K562 (cell line): ENCODE data around the gene PTPRB. TPM values are rescaled to one million over a fixed set of nuclear protein-coding genes. Genes with fewer than 3 reads are reported as not detected.

Experiments
- CHD1 ChIP-seq: fragments of 200-600 bp; sonication (generic); IDR thresholded peaks from one replicate; pipeline ENCODE4 v1.6.1; 2012; ENCODE audit warnings: mild to moderate bottlenecking, moderate library complexity, low read length, inconsistent platforms
- HDAC6 ChIP-seq: IDR thresholded peaks from 2 replicates; pipeline ENCODE4 v1.6.1; 2012; ENCODE audit warnings: low read depth, mild to moderate bottlenecking, control low read depth, inconsistent platforms, low read length, moderate library complexity
- HMG20A ChIP-seq: fragments of 450-650 bp; formaldehyde crosslinking; conservative IDR thresholded peaks from 2 replicates; pipeline ENCODE4 v1.4.0; 2020; ENCODE audit warnings: mild to moderate bottlenecking, mixed read lengths
- SMAD2 ChIP-seq: fragments of 150-350 bp; IDR thresholded peaks from 2 replicates; pipeline ENCODE4 v1.6.1; 2014; ENCODE audit warnings: low read depth, mild to moderate bottlenecking, low read length
- SOX6 ChIP-seq: fragments of 450-650 bp; IDR thresholded peaks from 2 replicates; pipeline ENCODE4 v1.6.1; 2014; ENCODE audit warnings: mild to moderate bottlenecking
- TEAD1 ChIP-seq, 2 experiments: fragments of 450-650 bp in 1 of 2; sonication (generic) in 1 of 2; formaldehyde crosslinking; IDR thresholded peaks; 2 replicates each; pipeline versions ENCODE4 v1.4.0 to v1.8.0; 2020 to 2022; ENCODE audit warnings: mild to moderate bottlenecking in 2 of 2, missing genetic modification reagents in 1 of 2
- TRIM25 ChIP-seq: fragments of 450-650 bp; IDR thresholded peaks from 2 replicates; pipeline ENCODE4 v1.7.0; 2016; ENCODE audit warnings: borderline replicate concordance
- ZNF830 ChIP-seq: fragments of 250-450 bp; sonication (Bioruptor Pico); IDR thresholded peaks from 2 replicates; pipeline ENCODE4 v1.5.0; 2021; ENCODE audit warnings: mild to moderate bottlenecking
- ZZZ3 ChIP-seq: fragments of 450-650 bp; IDR thresholded peaks from 2 replicates; pipeline ENCODE4 v1.6.1; 2016; ENCODE audit warnings: antibody characterized with exemption, mild to moderate bottlenecking, moderate library complexity
- polyA plus RNA-seq, 8 experiments: library from polyadenylated mRNA; depleted of rRNA in 4 of 8; stranded (reverse) in 5 of 8; unstranded in 3 of 8; fragments of >200 nt; fragmentation: Nextera tagmentation in 2 of 8; fragmentation: Illumina TruSeq in 1 of 8; extraction: Ambion mirVana in 2 of 8; extraction: Trizol in 1 of 8; gene quantifications; 2 replicates each; pipeline versions ENCODE4 v1.2.1 to v1.2.3, GENCODE V29; 2011 to 2014; ENCODE audit warnings: inconsistent platforms in 1 of 8, missing spikeins in 1 of 8
- total RNA-seq, 7 experiments: library from RNA; depleted of rRNA in 6 of 7; stranded (reverse); fragments of >200 nt in 6 of 7; fragmentation: Illumina TruSeq in 2 of 7; extraction: Trizol in 2 of 7; gene quantifications; 2 replicates each; pipeline versions ENCODE4 v1.2.1 to v1.2.3, GENCODE V29; 2011 to 2021; ENCODE audit warnings: low replicate concordance in 1 of 7
- TF ChIP-seq, protein P1 (sequence below): IDR thresholded peaks from 2 replicates; pipeline ENCODE4 v1.6.1; 2011; ENCODE audit not compliant: insufficient read length; ENCODE audit errors: extremely low read depth

The PTPRB gene
- total and polyA plus RNA-seq, 9 of the 15 experiments (the other 6 are each of a cell fraction or from before 2014, with no cell fraction given), result 0.46 to 5.9 (median 3.1) TPM

DNA sequence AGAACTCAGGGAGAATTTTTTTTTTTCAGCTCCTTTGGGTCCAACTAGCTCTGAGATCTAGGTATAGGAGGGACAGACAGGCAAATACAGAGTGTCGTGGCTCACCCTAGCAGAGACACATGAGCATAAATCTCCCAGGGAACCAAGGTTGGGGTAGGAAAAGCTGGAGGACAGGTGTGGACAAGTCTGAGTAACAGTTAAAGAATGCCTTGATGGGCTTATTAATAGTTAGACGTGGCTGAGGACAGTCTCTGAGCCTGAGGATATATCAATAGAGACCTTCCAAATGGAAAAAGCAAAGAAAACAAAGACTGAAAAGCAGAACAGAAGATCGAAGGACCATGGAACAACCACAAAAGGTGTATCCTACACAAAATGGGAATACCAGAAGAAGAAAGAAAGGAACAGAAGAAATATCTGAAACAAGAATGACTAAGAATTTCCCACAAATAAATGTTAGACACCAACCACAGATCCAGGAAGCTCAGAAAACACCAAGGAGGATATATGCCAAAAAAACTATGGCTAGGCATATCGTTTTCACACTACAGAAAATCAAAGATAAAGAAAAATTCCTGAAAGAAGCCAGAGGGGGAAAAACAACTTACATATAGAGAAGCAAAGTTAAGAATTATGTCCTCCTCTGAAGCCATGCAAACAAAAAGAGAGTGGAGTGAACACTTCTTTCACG lies 80.9 kb downstream of the PTPRB start (continued):
- TF ChIP-seq, protein P1, sequence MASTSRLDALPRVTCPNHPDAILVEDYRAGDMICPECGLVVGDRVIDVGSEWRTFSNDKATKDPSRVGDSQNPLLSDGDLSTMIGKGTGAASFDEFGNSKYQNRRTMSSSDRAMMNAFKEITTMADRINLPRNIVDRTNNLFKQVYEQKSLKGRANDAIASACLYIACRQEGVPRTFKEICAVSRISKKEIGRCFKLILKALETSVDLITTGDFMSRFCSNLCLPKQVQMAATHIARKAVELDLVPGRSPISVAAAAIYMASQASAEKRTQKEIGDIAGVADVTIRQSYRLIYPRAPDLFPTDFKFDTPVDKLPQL, result no peak
- TF ChIP-seq HMG20A (no peak), ZZZ3 (no peak), TEAD1 (CRISPR knock-in tag; IDR thresholded peaks at IDR 0.05) (no peak), HDAC6 (no peak), SOX6 (no peak), ZNF830 (no peak), TRIM25 (no peak), CHD1 (no peak), SMAD2 (no peak)
